Caco-2 (cell line): ENCODE measurements around the gene GCH1. TPM values are rescaled to one million over a fixed set of nuclear protein-coding genes. Genes with fewer than 3 reads are reported as not detected.
"Not testable (repeated sequence)": the region's sequence is repeated elsewhere in the genome, so short reads cannot be mapped to it uniquely, and the experiment has no call there.

ENCODE experiments used
- BruUV-seq: library from RNA; stranded (reverse); fragments of 400-500 nt; replicated peaks from 2 replicates; lab custom pipeline; 2021; lab: Mats Ljungman, UMichigan
- CTCF ChIA-PET: fragments of 300-600 bp; sonication (Branson Sonifier 250); formaldehyde crosslinking; loops from one replicate; lab custom pipeline; 2022; ENCODE audit warnings: antibody characterized with exemption; lab: Charles Lee
- POLR2A ChIA-PET: fragments of 300-600 bp; sonication (Branson Sonifier 250); formaldehyde crosslinking; loops from one replicate; lab custom pipeline; 2022; ENCODE audit warnings: antibody characterized with exemption; lab: Charles Lee
- DNase-seq, 2 experiments: peaks; one replicate each; pipeline versions ENCODE4 v3.0.0 to v3.0.0-alpha.2; 2020 to 2022
- H3K27me3 ChIP-seq: replicated peaks from 2 replicates; pipeline ENCODE4 v1.6.0; 2011; ENCODE audit warnings: low read length; ENCODE audit not compliant: control insufficient read depth, insufficient read depth
- H3K36me3 ChIP-seq: 2 replicates; pipeline ENCODE4 v1.5.1; 2011; ENCODE audit warnings: low read length; ENCODE audit not compliant: control insufficient read depth, insufficient read depth
- H3K4me1 ChIP-seq: fragments of 250-450 bp; sonication (Bioruptor Pico); 2 replicates; pipeline ENCODE4 v1.5.1; 2020; ENCODE audit warnings: mild to moderate bottlenecking
- H3K4me3 ChIP-seq: 2 replicates; pipeline ENCODE4 v1.5.1; 2011; ENCODE audit warnings: low read depth, mild to moderate bottlenecking, control low read depth, low read length
- H3K9me3 ChIP-seq: fragments of 250-450 bp; sonication (Bioruptor Pico); 2 replicates; pipeline ENCODE4 v1.5.1; 2020; ENCODE audit warnings: mild to moderate bottlenecking, moderate library complexity
- H3K27ac Mint-ChIP-seq: one replicate; pipeline ENCODE4 v1.8.0; 2022; ENCODE audit warnings: mixed read lengths; ENCODE audit not compliant: unreplicated experiment
- H3K27me3 Mint-ChIP-seq: one replicate; pipeline ENCODE4 v1.8.0; 2022; ENCODE audit warnings: mixed read lengths; ENCODE audit not compliant: insufficient read depth, unreplicated experiment
- H3K36me3 Mint-ChIP-seq: one replicate; pipeline ENCODE4 v1.8.0; 2022; ENCODE audit warnings: mild to moderate bottlenecking, mixed read lengths; ENCODE audit not compliant: insufficient read depth, unreplicated experiment
- H3K4me1 Mint-ChIP-seq: one replicate; pipeline ENCODE4 v1.8.0; 2022; ENCODE audit warnings: low read depth, mixed read lengths; ENCODE audit not compliant: unreplicated experiment
- H3K4me3 Mint-ChIP-seq: one replicate; pipeline ENCODE4 v1.8.0; 2022; ENCODE audit warnings: mild to moderate bottlenecking, moderate library complexity, mixed read lengths; ENCODE audit not compliant: unreplicated experiment
- H3K9me3 Mint-ChIP-seq: one replicate; pipeline ENCODE4 v1.8.0; 2022; ENCODE audit warnings: mixed read lengths; ENCODE audit not compliant: unreplicated experiment
- intact Hi-C: fragments of 100-400 bp; cut with micrococcal nuclease; formaldehyde crosslinking; loops from one replicate; pipeline ENCODE4 v1.10.0; 2022; ENCODE audit not compliant: unreplicated experiment
- total RNA-seq: library from RNA; stranded (reverse); gene quantifications from 2 replicates; pipeline ENCODE4 v1.2.3, GENCODE V29; 2022
- TF ChIP-seq, protein P1 (sequence below), 2 experiments: fragments of 200-600 bp in 1 of 2; IDR thresholded peaks; 1 replicate in 1 of 2; 2 replicates in 1 of 2; pipeline versions ENCODE4 v1.5.1 to v1.8.0; 2011 to 2022; ENCODE audit warnings: antibody characterized with exemption in 1 of 2, control low read depth in 1 of 2, inconsistent platforms in 1 of 2, low read depth in 1 of 2, low read length in 1 of 2, mild to moderate bottlenecking in 1 of 2, moderate library complexity in 1 of 2; ENCODE audit not compliant: insufficient read depth in 1 of 2, severe bottlenecking in 1 of 2, unreplicated experiment in 1 of 2

Gene GCH1
- total RNA-seq, 1 experiment from 2014 or later: 17.9 TPM

DNA sequence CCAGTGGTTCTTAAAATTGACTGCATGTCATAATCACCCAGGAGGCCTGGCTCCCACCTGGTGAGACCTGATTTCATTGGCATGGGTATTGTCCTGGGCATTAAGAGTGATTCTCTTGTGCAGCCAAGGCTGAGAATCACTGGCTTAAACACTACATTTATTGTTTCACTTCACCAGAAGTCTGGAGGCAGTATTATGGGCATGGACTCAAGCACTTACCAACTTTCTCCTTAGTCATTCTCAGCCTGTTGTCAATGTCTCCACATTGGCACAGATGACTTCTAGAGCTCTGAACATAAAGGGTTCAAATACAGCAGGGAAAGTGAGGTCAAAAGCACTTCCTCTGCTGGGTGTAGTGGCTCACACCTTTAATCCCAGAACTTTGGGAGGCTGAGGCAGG is 25.6 kb upstream of the GCH1 start:
- DNase-seq: no peak
- Mint-ChIP-seq H3K27me3 (no peaks in the 10 kb centered on the region), H3K9me3 (no peaks in the 10 kb centered on the region), H3K36me3 (no peaks in the 10 kb centered on the region), H3K4me1 (no peaks in the 10 kb centered on the region), H3K4me3 (no peak overlapping the region), H3K27ac (no peak overlapping the region)
- TF ChIP-seq, protein P1, sequence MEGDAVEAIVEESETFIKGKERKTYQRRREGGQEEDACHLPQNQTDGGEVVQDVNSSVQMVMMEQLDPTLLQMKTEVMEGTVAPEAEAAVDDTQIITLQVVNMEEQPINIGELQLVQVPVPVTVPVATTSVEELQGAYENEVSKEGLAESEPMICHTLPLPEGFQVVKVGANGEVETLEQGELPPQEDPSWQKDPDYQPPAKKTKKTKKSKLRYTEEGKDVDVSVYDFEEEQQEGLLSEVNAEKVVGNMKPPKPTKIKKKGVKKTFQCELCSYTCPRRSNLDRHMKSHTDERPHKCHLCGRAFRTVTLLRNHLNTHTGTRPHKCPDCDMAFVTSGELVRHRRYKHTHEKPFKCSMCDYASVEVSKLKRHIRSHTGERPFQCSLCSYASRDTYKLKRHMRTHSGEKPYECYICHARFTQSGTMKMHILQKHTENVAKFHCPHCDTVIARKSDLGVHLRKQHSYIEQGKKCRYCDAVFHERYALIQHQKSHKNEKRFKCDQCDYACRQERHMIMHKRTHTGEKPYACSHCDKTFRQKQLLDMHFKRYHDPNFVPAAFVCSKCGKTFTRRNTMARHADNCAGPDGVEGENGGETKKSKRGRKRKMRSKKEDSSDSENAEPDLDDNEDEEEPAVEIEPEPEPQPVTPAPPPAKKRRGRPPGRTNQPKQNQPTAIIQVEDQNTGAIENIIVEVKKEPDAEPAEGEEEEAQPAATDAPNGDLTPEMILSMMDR (IDR thresholded peaks at IDR 0.05; ENCODE audit: insufficient read depth in 1 of 2, low read depth in 1 of 2, low read length in 1 of 2, severe bottlenecking in 1 of 2, unreplicated experiment in 1 of 2): no peak
- no TSS peak for BruUV-seq
- ChIA-PET CTCF (no interaction called here), POLR2A (no interaction called here)
- Histone ChIP-seq H3K36me3 (no peaks in the 10 kb centered on the region), H3K9me3 (no peaks in the 10 kb centered on the region), H3K27me3 (no peaks in the 10 kb centered on the region), H3K4me3 (no peak overlapping the region), H3K4me1 (no peaks in the 10 kb centered on the region)
- intact Hi-C loops: no loop called here

DNA sequence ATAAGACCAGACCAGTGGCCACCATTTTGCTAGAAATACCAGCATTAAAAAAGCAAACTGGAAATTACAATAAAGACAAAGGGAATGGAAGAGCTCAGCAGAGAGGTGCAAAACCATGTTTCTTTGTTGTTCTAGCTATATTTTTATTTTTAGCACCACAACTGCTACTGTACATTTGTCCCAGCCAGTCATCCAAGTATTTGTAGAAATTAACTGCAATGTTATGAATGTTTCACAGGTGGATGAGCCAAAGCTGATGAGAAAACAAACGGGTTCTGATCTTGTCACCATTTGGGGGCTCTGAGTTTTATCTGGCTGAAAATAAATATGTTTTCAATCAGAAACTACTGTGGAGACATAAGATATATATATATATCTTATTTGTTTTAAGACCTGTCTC is 24.9 kb upstream of the GCH1 start:
- no TSS peak for BruUV-seq
- Mint-ChIP-seq H3K27me3 (no peaks in the 10 kb centered on the region), H3K4me3 (no peak overlapping the region), H3K36me3 (no peaks in the 10 kb centered on the region), H3K9me3 (no peaks in the 10 kb centered on the region), H3K27ac (no peak overlapping the region), H3K4me1 (no peaks in the 10 kb centered on the region)
- no peaks in the 10 kb centered on the region for H3K4me1 ChIP-seq
- H3K4me3 ChIP-seq: no peak overlapping the region
- TF ChIP-seq, protein P1 (IDR thresholded peaks at IDR 0.05; ENCODE audit: insufficient read depth in 1 of 2, low read depth in 1 of 2, low read length in 1 of 2, severe bottlenecking in 1 of 2, unreplicated experiment in 1 of 2): no peak
- ChIA-PET POLR2A (no interaction called here), CTCF (no interaction called here)
- no peaks in the 10 kb centered on the region for H3K27me3 ChIP-seq
- no peaks in the 10 kb centered on the region for H3K9me3 ChIP-seq
- no peak for DNase-seq
- intact Hi-C loops: no loop called here
- no peaks in the 10 kb centered on the region for H3K36me3 ChIP-seq

DNA sequence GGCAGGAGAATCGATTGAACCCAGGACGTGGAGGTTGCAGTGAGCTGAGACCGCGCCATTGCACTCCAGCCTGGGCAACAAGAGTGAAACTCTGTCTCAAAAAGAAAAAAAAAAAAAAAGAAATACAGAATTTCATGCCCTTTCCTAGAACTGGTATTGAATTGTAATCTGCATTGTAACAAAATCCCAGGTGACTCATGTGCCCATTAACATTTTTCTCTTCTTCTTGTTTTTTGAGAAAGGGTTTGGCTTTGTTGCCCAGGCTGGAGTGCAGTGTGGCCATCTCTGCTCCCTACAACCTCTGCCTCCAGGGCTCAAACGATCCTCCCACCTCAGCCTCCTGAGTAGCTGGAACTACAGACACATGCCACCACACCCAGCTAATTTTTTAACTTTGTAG is 23.9 kb upstream of the GCH1 start:
- BruUV-seq, DNase-seq, H3K4me3 Mint-ChIP-seq, H3K4me1 ChIP-seq, H3K36me3 Mint-ChIP-seq, H3K27ac Mint-ChIP-seq, POLR2A ChIA-PET, H3K4me1 Mint-ChIP-seq, H3K9me3 ChIP-seq, H3K4me3 ChIP-seq, H3K27me3 Mint-ChIP-seq, intact Hi-C loops, H3K27me3 ChIP-seq, H3K9me3 Mint-ChIP-seq, H3K36me3 ChIP-seq: not testable (repeated sequence)
- CTCF ChIA-PET: interaction anchor here (0.6 to 0.7 kb wide), 2 partner anchors 290 to 1912 kb away, joined by 3 read pairs; no protein-coding TSS in a partner anchor

DNA sequence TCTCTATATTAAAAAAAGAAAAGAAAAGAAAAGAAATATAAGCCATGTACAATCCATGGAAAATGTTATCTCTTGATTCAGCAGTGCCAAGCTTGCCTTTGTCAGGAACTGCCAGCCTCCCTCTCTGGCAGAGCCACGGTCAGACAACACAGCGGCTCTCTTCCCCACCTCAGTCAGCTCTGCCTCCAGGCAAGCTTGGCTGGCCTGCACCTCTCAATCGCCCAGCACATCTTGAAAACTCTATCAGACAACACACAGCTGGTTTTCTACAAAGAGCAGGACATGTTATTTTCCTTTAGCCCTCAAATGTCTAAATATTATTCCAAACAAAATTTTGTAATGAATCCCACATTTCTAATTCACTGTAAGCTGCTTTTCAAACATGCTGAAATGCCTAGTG is 20.0 kb upstream of the GCH1 start:
- Mint-ChIP-seq H3K4me3 (no peak overlapping the region), H3K27ac (no peak overlapping the region), H3K4me1 (no peaks in the 10 kb centered on the region), H3K27me3 (no peaks in the 10 kb centered on the region), H3K9me3 (no peaks in the 10 kb centered on the region), H3K36me3 (no peaks in the 10 kb centered on the region)
- H3K4me1 ChIP-seq: no peaks in the 10 kb centered on the region
- no peaks in the 10 kb centered on the region for H3K36me3 ChIP-seq
- no peak overlapping the region for H3K4me3 ChIP-seq
- ChIA-PET CTCF (no interaction called here), POLR2A (no interaction called here)
- intact Hi-C loops: no loop called here
- H3K27me3 ChIP-seq: no peaks in the 10 kb centered on the region
- no peaks in the 10 kb centered on the region for H3K9me3 ChIP-seq
- no TSS peak for BruUV-seq
- TF ChIP-seq, protein P1 (IDR thresholded peaks at IDR 0.05; ENCODE audit: insufficient read depth in 1 of 2, low read depth in 1 of 2, low read length in 1 of 2, severe bottlenecking in 1 of 2, unreplicated experiment in 1 of 2): no peak
- DNase-seq: no peak
